RPMI7951 (cell line): ENCODE measurements around the gene FBXL17. TPM values are rescaled to one million over a fixed set of nuclear protein-coding genes. Genes with fewer than 3 reads are reported as not detected.

Source experiments
- DNase-seq: peaks from one replicate; pipeline ENCODE4 v3.0.0-alpha.2; 2012; ENCODE audit warnings: low read depth
- total RNA-seq: library from RNA; depleted of rRNA; stranded (reverse); fragments of >200 nt; shearing (Covaris generic); gene quantifications from 2 replicates; pipeline ENCODE4 v1.2.3, GENCODE V29; 2014

The FBXL17 gene
- total RNA-seq, 1 experiment from 2014 or later = 7.0 TPM

DNA sequence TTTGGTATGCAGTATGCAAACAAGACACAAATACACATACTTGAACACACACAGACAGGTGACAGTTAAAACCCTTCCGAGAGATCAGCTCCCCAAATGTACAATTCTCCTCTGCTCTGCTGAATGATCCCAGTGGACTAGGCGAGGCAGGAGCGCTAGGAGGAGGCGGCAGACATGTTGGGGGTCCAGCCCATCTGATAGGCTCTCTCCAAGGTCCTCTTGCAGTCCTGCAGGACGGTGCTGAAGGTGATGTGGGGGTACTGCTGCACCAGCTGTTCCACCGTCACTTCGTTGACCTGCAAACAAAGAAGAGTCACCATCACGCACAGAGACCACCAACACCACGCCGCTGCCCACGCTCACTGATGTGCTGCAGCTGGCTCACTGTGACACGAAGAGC is 520.3 kb downstream of the FBXL17 start:
- DNase-seq = no peak

DNA sequence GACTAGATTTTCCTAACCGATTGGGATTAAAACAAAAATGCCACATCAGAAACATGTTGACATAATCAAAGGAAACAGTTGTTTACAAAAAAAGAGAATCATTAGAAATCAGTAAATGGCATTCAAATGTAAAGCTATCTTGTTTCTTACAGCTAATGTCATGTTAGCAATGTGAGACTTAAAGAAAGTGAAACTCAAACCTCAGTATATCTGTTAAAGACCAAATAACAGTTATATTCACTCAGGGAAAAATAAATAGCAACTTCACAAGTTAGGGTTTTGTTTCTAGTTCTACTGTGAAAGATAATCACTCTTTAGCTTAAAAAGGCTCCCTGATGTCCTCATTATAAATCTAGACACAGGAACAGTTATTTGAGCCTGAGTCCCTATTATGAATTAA is 521.9 kb downstream of the FBXL17 start:
- no peak for DNase-seq

DNA sequence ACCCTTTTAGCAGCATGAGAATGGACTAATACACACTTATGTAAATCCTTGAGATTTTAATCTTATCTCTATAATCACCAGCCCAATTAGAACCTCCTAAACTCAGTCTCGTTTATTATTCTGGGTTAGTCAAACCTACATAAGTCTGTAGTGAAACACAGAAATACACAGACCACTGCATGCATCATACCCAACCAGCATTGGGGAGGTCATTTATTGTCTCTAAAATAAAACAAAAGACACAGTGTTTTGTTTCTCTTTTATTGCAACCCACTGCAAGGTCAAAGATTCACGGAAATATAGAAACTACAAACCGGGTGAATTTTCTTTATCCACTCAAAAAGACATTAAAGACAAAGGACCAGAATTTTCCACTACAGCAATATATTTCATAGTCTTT is 523.1 kb downstream of the FBXL17 start:
- no peak for DNase-seq

DNA sequence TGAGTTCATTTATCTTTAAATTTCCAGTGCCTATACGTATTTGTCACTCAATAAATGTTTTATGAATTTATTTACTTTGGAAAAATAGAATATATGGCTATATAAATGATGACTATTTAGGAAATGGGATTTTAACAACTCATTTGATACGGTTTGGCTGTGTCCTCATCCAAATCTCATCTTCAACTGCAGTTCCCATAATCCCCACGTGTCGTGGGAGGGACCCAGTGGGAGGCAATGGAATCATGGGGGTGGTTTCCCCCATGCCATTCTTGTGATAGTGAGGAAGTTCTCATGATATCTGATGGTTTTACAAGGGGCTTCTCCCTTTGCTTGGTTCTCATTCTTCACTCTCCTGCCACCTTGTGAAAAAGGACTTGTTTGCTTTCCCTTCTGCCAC is 523.6 kb downstream of the FBXL17 start:
- DNase-seq = no peak

DNA sequence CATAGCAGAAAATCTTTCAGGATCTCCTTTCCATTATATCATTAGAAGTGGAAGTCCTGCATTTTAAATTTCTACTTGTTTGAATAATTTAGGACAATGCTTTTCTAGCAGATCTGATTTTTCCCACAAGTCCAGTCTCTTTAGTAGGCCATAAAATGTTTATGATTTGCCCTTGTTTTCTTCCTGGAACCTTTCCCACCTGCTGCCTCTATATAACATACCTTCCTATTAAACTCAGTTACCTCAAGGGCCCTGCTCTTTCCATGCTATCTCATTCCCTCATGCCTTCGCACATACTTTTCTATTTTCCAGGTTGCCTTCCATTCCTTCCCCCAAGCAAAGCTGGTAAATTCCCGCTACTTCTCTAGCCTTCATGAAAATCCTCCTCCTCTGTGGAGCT is 524.1 kb downstream of the FBXL17 start:
- DNase-seq = no peak

DNA sequence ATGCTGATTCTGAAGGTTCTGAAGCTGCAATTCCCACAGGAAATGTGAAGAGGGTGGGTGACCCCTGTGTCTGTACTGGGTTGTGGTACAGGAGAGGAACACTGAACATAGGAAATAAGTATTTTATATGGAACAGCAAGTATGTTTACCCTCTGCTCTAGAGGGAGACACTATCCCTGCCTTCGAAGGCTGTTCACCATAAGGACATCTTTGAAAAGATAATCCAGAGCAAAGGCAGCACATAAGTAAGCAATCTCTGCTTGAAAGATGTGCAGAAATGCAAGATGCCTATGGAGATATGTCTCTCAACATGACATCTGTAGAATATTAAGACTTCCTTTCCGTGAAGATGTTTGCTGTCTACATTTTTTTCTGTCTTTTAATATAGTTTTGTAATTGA is 526.7 kb downstream of the FBXL17 start:
- no peak for DNase-seq

DNA sequence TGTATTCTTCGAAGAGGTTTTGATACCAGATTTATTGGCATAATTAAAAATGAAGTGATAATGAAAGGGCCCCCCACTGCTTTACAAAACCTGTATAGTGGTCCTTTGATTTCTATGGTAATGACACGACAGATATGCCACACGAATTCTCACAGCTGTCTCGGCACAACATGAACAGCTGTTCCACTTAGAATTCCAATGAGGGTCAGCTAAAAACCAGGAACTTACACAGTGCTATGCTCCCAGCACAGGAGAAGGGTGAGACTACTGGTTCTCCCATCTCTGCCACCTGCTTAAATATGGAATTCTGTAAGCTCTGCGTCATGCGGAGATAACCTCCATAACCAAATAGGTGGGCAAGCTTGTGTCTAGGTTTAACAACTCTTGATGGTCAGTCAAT is 528.2 kb downstream of the FBXL17 start:
- DNase-seq = no peak

DNA sequence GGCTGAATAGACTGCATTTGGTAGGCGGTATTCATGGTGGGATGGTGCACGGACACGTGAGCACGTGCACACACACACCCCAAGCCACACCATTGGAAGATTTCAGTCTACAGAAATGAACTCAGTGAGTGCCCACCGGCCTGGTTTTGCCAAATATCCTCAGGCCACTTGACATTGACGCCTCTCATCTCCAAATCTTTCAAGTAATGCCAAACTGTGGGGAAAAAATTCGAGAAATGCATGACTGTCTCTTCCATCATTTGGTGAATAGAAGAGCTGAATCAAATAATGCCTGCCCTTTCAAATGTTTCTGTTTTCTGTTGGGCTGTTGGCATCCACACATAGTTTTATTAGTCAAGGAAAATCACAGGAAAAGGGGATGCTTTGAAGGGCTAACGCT is 528.9 kb downstream of the FBXL17 start:
- DNase-seq = peak; percentile 54

DNA sequence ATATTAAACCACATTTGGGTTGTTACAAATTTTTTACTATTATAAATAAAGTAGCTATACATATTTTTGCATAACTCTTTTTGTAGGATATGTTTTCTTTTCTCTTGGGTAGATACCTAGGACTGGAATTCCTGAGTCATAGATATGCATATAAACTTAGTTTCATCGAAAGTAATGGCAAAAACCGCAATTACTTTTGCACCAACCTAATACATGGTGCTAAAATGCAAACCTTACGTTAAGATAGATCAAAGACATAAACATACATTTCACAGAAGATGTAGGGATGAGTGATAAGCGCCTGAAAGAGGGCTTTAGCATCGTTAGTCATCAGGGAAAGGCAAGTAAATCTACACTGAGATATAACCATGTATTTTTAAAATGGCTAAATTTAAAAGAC is 532.8 kb downstream of the FBXL17 start:
- DNase-seq = no peak

DNA sequence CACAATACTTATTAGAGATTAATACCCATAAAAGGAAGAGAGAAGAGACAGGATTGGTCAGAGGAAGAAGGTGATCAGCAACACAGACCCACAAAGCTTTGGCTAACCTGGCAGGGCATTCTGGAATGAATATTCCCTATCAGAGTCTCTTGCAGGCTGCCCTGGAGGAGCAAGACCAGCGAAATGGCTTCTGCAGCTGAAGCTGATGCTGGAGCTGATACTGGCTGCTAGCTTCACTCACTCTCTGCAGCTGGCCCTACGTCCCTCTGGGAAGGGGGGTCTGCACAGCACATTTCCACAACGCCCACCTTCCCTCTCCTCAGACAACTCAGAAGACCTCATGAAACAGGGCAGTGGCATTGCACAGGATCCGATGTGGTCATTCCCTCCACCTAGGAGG is 541.3 kb downstream of the FBXL17 start:
- DNase-seq = no peak

DNA sequence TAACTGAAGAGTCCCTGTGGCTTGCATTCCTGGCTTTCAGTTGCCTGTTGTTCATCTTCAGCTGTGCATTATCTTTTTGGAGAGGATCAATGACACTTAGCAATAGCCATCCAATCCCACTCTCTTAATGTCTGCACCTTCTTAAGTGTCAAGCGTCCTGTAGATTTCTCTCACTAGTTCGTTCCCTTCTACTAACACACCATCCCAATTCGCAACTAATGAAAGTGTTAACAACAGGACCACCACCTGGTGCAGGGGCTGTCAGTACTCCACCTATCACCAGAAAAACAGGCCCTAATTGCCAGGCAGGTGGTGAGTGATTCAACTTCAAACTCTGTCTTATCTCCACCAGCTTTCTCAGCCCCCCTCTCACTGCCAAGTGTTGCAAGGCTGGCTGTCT is 541.7 kb downstream of the FBXL17 start:
- no peak for DNase-seq

DNA sequence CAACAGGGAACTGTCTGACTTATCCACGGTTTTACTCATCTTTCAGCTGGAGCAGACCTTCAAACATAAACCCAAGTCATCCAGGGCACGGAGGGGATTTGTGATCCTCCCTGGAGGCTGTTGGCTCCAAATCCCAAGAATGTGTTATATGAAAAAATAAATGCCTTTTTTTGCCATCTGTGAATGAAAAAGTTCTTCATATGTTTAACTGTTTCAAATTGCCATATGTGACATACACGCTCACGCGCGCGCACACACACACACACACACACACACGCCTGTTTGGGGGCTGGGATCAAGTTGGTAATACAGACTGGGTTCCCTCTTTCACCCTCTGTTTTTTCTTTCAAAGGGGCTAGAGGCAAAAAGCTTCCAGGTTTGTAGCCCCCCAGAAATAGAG is 546.8 kb downstream of the FBXL17 start:
- no peak for DNase-seq

DNA sequence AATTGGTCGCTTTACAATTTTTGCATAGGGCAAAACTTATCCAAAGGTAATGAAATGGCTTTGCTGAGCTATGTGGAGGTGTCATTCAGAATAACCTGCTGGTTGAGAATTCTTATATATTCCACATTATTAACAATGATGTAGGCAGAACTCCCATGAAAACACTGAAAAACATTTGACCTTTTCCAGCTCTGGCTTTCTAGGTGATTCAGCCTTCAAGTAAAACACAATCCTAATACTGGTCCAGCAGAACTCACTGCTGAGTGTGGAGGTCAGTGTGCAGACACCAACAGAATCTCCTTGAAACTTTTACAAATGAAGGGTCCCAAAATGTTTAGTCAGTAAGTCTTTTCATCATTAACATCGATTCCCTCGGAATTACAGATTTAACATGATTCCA is 549.2 kb downstream of the FBXL17 start:
- DNase-seq = no peak

DNA sequence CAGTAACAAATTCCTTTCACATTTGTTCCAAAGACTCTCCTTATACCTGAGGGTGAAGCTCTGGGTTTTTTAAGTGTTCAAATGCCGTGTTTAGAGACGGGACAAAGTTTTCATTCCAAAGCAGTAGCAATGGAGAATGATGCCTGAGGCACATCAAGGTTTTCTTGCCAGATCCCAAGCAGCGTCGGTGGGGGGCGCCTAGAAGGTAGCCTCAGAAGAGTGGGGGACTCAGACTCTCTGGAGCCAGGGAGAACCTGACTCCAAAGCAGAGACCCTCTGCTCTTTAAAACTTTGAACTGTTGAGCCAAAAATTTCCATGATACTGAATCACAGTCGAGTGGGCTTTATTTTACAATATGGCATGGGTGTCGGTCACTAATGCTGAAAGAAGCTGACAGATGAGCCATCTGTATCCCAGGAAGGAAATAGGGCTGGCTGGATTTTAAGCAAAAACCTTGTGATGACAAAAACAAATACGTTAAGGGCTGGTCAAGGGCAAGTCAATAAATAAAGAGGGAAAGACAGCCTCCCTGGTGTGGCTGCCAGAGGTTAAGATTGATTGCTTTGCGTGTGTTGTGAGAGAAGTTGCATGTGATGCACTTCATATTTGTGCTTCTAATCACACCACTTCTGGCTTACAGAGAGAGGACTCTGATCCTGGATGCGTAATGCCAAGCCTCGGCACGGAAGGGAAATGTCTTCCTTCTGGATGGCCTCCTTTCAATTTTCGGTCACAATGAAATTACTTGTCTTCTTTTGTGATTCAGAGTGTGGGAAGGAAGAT is 550.1 kb downstream of the FBXL17 start:
- DNase-seq = peak; percentile 7

DNA sequence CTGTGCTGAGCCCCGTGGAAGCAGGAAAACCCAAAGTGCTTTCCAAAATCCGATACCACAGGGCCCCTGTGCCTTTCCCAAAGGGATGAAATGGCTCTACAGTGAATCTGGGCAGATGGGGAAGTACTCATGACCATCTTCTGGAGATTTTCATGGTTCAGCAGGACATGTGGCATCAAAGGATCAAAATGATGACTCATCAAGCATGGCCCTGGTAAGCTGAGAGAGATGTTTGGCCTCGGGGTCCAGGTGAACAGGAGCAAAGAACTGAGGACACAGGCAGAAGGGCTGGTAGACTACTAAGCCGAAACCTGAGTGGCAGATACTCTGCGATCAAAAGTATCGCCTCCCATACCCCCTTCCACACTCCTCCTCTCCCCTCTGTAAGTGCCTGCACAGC is 551.1 kb downstream of the FBXL17 start:
- DNase-seq = no peak

DNA sequence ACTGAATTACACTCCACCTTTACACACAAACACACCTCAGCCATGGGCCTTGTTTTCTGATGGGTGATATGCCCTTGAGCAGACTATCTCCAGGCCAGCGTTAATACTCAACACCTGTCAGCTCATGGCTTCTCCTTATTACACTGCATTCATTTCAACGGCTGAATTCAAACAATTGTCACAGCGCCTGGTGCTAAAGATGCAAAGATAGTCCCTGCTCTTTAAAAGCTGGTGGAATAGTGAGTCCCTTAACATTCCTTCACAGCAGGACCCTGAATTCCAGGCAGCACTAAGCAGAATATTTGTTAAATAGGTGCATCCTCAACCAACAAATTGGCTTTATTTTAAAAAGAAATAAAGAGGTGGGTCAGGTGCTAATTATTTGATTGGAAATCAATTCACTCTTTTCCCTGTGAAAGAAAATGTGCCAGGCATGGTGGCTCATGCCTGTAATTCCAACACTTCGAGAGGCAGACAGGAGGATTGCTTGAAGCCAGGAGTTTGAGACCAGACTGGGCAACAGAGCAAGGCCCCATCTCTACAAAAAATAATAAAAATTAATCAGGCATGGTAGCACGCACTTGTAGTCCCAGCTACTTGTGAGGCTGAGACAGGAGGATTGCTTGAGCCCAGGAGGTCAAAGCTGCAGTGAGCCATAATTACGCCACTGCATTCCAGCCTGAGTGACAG is 555.4 kb downstream of the FBXL17 start:
- no peak for DNase-seq

DNA sequence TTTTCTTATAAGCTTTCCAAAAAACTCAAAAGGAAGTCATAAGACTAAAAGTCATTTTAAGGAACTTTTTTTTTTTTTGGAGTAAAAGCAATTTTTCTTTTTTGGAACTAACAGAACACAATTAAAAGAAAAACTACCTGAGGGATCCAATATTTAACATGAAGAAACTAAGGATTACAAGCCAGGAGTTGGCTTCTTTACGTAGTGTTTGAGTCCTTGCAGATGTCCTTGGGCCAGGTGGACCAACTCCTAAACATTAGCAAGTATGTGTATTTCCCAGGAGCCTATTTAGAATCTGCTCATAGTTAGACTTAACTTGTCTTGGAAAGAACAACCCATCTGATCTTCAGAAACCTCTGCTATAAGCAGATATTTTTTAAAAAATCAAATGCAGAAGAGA is 557.1 kb downstream of the FBXL17 start:
- DNase-seq = no peak

DNA sequence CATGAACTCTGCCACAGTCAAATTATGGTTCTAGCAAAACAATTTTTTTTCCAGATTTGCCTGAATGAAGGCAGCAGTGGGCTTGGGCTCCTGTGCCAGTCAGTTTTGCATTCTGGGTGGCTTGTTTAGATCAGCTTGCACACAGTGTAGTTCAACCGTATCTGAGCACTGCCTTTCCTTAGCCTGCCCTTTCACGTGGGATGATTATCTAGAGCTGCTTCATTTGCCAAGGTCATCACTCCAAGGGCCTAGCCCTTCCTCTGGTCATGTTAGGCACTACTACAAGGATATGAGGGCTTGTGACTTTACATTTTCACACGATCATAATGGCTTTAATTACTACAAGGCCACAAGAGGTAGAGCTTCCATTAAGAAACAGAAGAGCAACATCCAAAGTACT is 560.6 kb downstream of the FBXL17 start:
- no peak for DNase-seq

DNA sequence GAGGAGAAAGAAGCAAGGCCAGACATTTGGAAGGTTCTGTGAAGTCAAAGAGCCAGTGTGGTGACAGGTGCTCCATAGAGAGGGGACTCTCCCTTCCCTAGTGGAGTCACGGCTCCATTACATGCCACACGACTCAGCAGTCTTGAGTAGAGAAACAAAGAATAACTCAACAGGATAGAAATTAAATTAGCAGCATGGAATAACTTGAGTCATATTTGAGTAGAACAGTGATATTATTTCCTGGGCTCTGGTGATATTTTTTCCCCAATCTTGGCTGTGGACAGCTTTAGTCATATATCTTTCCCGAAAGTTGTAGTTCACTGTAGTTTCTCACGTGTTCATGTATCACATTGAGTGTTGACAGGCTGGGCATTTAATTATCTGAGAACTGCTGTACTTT is 561.5 kb downstream of the FBXL17 start:
- DNase-seq = no peak

DNA sequence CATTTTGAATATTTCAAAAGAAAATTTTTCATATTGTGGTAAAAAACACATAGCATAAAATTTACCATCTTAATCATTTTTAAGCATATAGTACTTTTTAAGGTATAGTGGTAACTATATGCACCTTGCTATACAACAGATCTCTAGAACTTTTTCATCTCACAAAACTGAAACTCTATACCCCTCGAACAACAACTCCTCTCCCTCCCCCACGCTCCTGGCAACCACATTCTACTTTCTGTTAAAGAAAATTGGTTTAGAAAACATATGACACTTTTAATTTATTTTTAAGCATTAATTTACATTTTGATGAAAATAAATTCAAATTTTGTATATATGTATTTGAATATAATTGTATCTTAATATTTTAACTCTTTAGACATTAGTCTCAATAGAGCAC is 563.9 kb downstream of the FBXL17 start:
- no peak for DNase-seq

DNA sequence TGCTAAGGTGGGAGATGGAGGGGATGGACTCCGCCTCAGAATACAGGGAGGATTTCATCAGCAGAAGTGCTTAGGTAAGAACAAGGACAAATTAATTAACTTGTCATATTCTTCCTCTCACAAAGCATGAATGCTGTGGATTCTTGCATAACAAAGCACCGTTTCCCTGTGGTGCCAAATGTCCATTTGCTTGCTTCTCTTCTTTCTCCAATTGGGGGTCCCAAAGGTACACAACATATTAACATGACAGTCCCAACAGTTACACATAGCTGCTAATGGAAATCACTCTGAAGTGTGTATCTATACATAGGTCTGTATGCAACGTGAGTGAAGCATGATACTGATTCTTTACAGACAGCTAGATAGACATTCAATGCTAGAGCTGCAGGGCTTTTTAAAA is 564.5 kb downstream of the FBXL17 start:
- no peak for DNase-seq

DNA sequence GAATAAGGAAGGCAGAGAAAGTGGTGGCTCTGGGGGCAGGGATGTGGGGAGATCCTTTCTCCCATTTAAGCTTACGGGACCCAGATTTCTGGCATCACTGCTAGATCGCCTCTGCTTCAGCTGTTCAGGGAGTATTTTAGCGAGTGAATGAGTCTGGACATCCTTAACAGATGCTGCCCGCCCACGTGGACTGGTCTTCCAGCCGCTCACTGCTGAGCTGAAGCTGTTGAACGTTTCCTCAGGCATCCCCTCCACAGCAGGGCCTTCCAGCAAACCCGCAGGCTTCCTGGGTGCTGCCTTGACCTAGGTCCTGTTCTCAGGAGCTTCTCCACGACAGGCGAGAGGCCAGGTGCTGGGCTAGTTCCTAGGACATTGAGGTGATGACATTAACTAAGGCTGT is 566.8 kb downstream of the FBXL17 start:
- DNase-seq = no peak

DNA sequence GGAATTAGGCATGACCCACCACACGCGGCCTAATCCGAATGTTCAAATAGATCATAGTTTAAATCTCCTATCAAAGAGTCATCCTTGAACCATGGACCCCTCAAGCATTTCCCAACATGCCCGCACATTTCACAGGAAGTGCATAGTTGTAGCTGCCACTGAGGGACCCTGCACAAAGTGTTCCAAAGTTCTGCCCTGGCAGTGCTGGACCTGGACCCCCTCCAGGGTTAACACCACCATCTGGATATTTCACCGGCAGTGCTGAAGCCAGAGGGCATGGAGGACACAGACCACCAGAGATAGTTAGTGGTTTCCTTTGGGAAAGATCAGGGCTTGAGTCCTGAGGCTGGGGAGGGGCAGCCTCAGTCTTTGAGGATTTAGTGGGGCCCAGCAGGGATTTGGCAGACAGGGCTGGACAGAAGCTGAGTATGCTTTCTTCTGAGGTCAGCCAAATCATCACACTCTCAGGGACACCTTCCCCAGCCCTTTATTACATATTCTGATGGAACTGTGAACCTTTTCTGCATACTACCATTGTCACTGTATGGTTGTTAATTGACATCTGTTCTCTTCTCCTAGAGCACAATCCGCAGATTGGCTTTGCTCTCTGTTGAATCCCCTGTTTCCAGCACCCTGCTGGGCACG is 567.6 kb downstream of the FBXL17 start:
- DNase-seq = no peak
